Stimulated activated CD4-positive, alpha-beta T cell treated with anti-CD3 and anti-CD28 coated beads, Interleukin-4, amount 100 ng/mL, for 4 hours (primary cell): ENCODE data around the gene FOXP1.

ENCODE experiments used
- DNase-seq, 2 experiments: peaks; one replicate each; pipeline ENCODE4 v3.0.0-alpha.2; 2020

Gene FOXP1

GRCh38 chr3:71502066-71502625, 81.4 kb downstream of the FOXP1 start:
- DNase-seq: no peak

GRCh38 chr3:71500696-71501095, 82.8 kb downstream of the FOXP1 start:
- no peak for DNase-seq

- no peak for DNase-seq
Observed at GRCh38 chr3:71499227-71499876, 84.2 kb downstream of the FOXP1 start.

DNA sequence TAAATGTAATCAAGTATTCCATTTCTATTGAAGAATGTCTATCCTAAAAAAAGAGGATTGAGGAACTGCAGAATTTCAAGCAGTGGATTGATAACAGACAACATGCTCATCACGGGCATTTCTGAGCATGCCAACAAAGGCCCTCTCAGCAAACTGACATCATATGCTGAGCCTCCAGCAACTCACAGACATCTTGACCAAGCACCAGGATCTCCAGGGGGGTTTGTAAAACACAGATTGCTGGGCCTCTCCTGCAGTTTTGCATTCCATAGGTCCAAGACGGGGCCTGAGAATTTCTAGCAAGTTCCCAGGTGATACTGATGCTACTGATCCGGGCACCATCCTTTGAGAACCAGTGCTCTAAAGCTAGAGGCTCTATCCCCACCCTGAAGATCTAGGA, 85.0 kb downstream of the FOXP1 start:
- no peak for DNase-seq

DNA sequence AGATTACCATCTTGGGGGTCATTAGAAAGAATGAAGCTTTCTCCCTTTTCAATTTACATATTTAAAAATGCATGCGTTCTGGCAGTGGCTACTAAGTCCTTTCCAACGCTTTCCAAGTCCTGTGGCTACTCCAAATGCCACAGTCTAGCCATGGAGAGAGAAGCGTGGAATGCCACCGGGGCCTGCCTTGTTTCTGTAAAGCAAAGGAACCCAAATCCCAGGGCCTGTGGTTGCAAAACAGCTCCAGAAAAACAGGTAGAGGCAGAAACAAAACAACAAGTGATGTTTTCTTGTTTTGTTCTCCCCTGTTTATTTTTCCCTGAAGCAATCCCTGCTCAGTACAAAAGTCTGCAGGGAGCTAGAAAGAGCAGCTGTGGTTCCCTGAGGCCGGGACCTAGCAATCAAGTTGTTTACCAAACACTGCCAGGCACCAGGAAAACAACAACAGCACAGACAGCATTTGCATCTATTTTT, 85.5 kb downstream of the FOXP1 start:
- no peak for DNase-seq

- DNase-seq: no peak
Observed at GRCh38 chr3:71497367-71497897, 86.1 kb downstream of the FOXP1 start.

DNA sequence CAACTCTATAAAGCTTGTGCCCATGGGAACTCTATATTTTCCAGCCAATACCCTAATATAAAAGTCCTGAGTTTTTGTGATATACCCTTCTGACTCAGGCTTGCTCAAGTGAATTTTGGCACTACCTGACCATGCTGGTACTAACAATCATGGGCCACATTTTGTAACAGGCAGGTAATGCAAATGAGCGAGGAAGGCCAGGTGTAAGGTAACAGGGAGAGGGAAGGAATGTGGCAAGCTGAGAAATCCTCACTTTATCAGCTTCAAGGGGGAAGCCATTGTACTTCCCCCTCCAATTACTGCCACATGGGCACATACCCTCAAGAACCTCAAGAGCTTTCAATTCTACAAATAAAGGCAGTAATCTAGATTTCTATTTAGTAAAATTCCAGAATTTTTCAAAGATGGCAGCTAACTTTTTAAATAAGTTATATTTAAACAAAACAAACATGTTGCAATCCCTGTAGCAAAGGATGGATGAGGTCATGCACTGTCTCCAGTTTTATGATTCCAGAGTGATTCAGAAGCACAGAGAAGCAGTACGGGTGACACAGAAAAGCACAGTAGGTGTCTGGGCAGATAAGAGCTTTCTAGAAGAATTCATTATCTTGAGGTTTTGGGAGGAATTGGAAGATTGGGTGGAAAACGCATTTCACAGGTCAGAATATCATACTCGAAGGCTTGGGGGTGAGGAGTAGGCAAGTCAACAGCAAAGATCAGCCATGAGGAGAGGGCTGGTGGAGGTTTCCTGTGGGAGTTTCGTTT, 87.6 kb downstream of the FOXP1 start:
- DNase-seq: no peak

DNA sequence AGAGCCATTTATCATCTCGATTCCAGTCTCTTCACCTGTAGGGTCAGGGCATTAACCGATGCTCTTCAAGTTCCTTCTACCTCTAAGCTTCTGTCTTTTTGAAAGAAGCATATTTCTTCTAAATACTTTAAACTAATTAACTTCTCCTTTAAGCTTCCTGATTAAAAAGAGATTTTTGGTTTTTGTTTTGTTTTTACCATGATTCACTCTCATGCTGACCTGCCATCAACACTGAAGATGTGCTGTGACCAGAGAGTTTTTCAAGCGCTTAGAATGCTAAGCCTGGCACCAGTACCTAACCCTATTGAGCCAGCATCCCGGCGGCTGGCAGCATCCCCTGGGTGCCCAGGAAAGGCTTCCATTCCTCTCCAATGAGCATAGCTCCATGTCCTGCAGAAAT, 89.3 kb downstream of the FOXP1 start:
- DNase-seq: no peak

DNA sequence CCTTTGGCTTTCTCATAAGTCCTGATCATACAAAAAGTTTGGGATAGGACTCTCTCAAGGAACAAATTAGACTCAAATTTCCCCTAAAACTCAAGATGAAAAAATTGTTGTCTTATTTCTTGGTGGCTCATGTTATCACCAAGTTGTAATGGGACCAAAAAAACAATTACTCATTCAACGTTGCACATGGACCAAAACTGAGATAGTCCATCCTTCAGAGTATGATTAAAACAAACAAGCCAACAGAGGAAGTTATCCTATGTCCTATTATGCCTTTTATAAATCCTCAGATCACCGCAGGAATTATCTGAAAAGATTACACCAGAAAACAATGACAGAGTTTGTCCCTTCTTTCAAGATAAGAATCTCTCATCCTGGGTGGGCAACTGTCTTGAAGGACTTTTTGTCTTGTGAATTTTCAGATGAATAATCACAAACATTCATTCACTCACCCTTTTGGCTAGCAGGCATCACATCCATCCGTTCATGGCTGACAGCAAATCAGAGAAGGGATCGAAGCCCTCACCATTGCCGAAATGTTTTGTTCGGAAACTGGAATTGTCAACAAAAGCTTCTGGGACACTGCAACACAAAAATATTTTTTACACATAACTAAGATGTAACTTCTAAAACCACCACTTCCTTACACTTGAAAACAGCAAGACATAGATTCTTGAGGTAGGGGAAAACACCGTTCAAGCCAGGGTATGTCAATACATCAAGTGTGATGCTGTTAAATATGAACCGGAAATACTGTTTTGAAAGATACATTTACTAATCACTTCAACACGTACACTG, 90.4 kb downstream of the FOXP1 start:
- DNase-seq: no peak

GRCh38 chr3:71492566-71492965, 91.0 kb downstream of the FOXP1 start:
- DNase-seq: peak in 1 of 2 experiments; percentile 37

DNA sequence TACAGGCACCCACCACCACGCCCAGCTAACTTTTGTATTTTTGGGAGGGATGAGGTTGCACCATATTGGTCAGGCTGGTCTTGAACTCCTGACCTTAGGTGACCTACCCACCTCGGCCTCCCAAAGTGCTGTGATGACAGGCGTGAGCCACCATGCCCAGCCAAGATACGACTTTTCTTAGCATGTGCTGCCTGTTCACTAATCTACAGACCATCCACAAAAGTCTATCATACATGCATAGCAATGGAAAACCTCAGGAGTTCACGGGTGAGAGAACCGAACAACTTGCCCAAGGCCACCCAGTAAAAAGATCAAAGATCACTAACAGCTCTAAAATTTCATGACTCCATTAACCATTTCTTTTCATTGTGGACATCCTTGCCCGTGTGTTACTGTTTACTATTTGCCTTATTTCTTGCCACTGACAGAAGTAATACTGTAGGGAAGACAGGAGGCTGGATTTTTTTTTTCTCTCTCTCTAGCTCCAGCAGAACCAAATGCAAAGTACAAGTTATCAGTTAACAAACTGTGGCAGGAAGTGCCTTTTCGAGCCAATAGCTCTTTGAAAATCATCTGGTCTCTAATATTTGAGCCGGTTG, 92.3 kb downstream of the FOXP1 start:
- DNase-seq: no peak

GRCh38 chr3:71490692-71491091, 92.8 kb downstream of the FOXP1 start:
- no peak for DNase-seq

- DNase-seq: no peak
Observed at GRCh38 chr3:71489315-71489761, 94.2 kb downstream of the FOXP1 start.

DNA sequence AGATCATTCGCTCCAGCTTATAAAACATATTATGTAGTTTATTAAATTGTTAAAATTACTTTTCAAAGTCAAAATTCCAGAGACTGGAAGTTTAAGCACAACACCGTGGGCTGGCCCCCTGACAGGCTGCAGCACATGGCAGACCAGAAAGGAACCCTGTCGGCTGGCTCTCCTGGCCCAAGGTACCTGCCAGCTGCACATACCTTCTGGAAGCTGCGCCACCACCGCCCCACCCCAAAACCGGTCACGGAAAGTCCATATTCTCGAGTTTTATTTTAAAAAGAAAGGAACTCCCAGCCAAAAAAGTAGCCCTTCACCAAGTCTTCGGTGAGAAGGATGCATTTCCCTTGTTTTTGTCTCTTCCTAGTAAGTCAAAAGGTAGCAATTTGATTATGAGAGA, 94.6 kb downstream of the FOXP1 start:
- DNase-seq: no peak

DNA sequence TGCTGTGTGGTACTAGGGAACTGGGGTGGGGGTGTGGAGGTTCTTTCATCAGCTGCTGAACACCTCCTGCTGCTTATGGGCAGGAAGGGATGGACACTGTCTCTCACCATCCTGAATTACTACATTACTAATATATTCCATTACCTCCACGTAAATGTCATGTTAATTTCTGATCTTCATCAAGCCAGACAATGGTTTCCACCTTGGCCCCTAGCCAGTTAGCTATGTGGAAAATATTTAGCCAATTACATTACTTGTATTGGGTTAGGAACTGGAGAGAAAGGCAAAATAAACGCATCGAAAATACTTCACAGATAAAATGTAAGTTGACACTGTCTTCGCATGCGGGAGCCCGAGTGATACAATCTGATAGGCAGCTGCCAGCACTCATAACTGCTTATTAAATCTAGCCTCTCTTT, 95.1 kb downstream of the FOXP1 start:
- peak in 1 of 2 experiments; percentile 38 for DNase-seq

DNA sequence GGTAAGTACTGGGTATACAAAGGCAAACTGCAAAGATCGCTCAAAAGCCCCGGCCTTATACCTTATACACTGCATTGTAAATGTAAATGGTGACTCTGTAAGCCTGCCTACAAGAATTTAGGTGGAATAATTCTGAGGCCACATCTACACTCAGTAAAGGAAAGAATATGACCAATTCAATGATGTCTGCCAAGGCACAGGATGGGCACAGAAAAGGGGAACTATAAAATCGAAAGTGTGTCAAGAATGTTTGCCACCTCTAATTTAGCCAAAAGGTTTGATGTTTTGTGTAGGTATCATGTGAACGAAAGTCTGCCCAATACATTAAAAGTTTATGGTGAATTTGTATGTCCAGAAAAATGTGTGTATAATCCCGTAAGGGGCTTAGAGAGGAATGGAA, 96.1 kb downstream of the FOXP1 start:
- no peak for DNase-seq

- peak in 1 of 2 experiments; percentile 18 for DNase-seq
Observed at GRCh38 chr3:71486831-71487230, 96.7 kb downstream of the FOXP1 start.

DNA sequence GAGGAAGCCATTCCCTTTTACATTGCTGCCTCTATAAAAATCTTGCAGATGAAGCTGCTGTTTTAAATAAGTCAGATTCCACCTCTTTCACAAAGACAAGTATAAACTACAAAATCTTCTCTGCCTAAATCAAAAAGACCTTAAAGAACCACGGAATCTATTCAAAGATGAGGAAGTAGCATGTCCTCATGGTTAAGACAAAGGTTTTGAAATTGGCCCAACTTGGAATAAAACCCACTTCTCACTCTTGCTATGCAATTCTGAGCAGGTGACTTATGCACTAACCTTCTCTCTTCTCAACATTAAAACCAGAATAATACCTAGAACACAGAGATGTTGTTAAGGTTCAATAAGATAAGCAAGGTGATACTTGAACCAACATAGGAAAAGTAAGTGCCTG, 97.6 kb downstream of the FOXP1 start:
- DNase-seq: no peak

GRCh38 chr3:71484452-71484851, 99.1 kb downstream of the FOXP1 start:
- DNase-seq: no peak

DNA sequence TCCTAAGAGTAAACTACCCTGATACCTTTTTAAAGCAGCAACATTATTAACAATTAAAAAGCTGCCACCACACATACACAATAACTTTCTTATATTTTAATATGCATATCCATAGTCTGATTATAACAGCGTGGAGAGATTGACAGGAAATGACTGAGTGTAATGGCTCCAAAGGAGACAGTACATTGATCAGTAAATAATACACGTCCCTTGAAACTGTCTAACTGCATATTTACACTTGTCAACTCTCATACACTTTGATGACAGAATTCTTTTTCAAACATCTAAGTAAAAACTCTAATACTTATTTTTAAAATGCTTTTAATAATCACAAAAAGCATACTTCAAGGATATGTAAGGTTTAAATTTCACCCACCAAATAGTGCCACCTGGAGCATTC, 99.5 kb downstream of the FOXP1 start:
- DNase-seq: no peak

DNA sequence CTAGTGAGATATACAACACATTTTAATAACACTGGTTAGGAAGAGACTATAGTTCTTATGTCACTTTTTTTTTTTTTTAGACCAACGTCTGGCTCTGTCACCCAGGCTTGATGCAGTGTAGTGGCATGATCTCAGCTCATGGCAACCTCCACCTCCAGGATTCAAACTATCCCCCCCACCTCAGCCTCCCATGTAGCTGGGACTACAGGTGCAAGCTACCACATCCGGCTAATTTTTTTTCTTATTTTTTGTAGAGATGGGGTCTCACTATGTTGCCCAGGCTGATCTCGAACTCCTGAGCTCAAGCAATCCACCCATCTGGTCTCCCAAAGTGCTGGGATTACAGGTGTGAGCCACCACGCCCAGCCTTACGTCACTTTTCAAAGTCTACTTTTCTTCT, 100.8 kb downstream of the FOXP1 start:
- DNase-seq: peak in 1 of 2 experiments; percentile 53

GRCh38 chr3:71478568-71478967, 105.0 kb downstream of the FOXP1 start:
- peak; percentile 57 to 87 for DNase-seq
